ENCODE data around the gene CEP131.

The CEP131 gene

GRCh38 chr17:81143717-81144422 lies 78.9 kb downstream of the CEP131 start:
- TF ChIP-seq HDGF (IDR thresholded peaks at IDR 0.05; ENCODE audit: borderline replicate concordance) (no peak), SUZ12 (IDR thresholded peaks at IDR 0.05) (no peak), FOXM1 (IDR thresholded peaks at IDR 0.05; ENCODE audit: borderline replicate concordance) (no peak), LEF1 (IDR thresholded peaks at IDR 0.05; ENCODE audit: borderline replicate concordance) (no peak), CTBP1 (IDR thresholded peaks at IDR 0.05; ENCODE audit: borderline replicate concordance) (no peak)
- DNase-seq (ENCODE audit: extremely low spot score), result no peak
- ChIA-PET POLR2A (interaction anchor here (1.5 to 1.6 kb wide), 2 partner anchors 79 to 95 kb away, joined by 6 to 7 read pairs; partner anchors contain the start of genes CEP131, NDUFAF8 and TEPSIN), CTCF (interaction anchor here (1.4 to 2.3 kb wide), 4 partner anchors 49 to 97 kb away, joined by 4 to 9 read pairs (median 6); no protein-coding TSS in a partner anchor)

- CTCF ChIA-PET, result interaction anchor here (0.9 to 2.3 kb wide), 8 partner anchors 11 to 97 kb away, joined by 3 to 9 read pairs (median 4); no protein-coding TSS in a partner anchor
- no peak for TF ChIP-seq TARDBP (IDR thresholded peaks at IDR 0.05)
- POLR2A ChIA-PET, result interaction anchor here (1.5 kb wide), 1 partner anchor 95 kb away, joined by 6 read pairs; the partner anchor contains the start of genes NDUFAF8 and TEPSIN
- no peak for DNase-seq (ENCODE audit: extremely low spot score)
These were observed 79.6 kb downstream of the CEP131 start for GRCh38 chr17:81143200-81143527.

DNA sequence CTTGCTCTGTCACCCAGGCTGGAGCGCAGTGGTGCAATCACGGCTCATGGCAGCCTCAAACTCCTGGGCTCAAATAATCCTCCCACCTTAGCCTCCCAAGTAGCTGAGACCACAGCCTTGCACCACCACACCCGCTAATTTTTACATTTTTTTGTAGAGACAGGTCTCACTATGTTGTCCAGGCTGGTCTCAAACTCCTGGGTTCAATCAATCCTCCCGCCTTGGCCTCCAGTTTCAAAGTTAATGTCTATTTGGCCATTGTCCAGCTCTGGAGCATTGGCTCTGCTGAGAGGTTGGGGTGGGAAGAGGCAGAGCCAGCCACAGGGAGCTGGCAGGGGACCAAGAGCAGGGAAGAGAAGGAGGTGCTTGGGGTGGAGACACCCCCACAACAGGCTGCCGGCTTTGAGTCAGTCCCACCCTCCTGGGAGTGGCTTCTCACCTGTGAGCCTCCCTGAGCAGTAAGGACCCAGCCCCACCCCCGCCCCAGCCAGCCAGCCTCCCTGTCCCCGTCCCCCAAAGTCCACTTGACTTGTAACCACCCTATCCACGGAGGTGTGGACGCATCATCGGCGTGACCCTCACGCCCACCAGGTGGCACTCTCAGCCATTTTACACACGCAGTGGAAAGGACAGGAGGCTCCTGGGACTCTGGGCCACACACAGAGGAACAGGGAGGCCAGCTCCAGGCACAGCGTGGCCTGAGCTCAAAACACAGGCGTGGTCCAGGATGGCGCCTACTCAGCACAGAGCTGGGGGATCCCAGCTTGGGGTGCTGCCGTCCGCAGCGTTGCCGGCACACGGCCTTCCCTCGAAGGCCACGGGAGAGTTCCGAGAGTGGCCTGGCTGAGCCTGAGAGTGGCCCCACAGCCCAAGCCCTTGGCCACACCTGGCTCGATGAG lies 80.2 kb downstream of the CEP131 start:
- DNase-seq (ENCODE audit: extremely low spot score), result peak; percentile 85
- POLR2A ChIA-PET, result interaction anchor here (1.5 kb wide), 1 partner anchor 96 kb away, joined by 6 read pairs; the partner anchor contains the start of genes NDUFAF8 and TEPSIN
- CTCF ChIA-PET, result interaction anchor here (0.7 to 2.3 kb wide), 11 partner anchors 11 to 242 kb away, joined by 3 to 9 read pairs (median 3); no protein-coding TSS in a partner anchor
- TF ChIP-seq ELF4 (IDR thresholded peaks at IDR 0.05) (no peak), CTBP1 (IDR thresholded peaks at IDR 0.05; ENCODE audit: borderline replicate concordance) (no peak), L3MBTL2 (conservative IDR thresholded peaks at IDR 0.05) (no peak)

DNA sequence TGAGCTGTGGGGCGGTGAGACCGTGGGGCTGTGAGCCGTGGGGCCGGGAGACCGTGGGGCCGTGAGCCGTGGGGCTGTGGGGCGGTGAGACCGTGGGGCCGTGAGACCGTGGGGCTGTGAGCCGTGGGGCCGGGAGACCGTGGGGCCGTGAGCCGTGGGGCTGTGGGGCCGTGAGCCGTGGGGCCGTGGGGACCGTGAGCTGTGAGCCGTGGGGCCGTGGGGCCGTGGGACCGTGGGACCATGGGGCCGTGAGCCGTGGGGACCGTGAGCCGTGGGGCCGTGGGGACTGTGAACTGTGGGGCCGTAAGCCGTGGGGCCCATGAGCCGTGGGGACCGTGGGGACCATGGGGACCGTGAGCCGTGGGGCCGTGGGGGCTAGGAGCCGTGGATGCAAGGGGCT lies 82.1 kb downstream of the CEP131 start:
- ChIA-PET POLR2A (interaction anchor here (1.2 kb wide), 1 partner anchor 98 kb away, joined by 3 read pairs; the partner anchor contains the start of genes NDUFAF8 and TEPSIN), CTCF (interaction anchor here (1.0 kb wide), 1 partner anchor 50 kb away, joined by 3 read pairs; no protein-coding TSS in a partner anchor)
- TF ChIP-seq PKNOX1 (IDR thresholded peaks at IDR 0.05) (no peak), FOXK2 (IDR thresholded peaks at IDR 0.05) (no peak), SUZ12 (IDR thresholded peaks at IDR 0.05) (no peak), L3MBTL2 (conservative IDR thresholded peaks at IDR 0.05) (no peak), FOXA1 (IDR thresholded peaks at IDR 0.05) (no peak), ARNT (IDR thresholded peaks at IDR 0.05) (no peak), HDGF (IDR thresholded peaks at IDR 0.05; ENCODE audit: borderline replicate concordance) (no peak), CTBP1 (IDR thresholded peaks at IDR 0.05; ENCODE audit: borderline replicate concordance) (no peak), LEF1 (IDR thresholded peaks at IDR 0.05; ENCODE audit: borderline replicate concordance) (no peak), ZNF384 (IDR thresholded peaks at IDR 0.05) (no peak)
- DNase-seq (ENCODE audit: extremely low spot score), result no peak

GRCh38 chr17:81140018-81140417 lies 82.7 kb downstream of the CEP131 start:
- DNase-seq (ENCODE audit: extremely low spot score), result no peak
- CTCF ChIA-PET, result interaction anchor here (0.6 to 1.0 kb wide), 2 partner anchors 50 to 71 kb away, joined by 3 to 4 read pairs; no protein-coding TSS in a partner anchor
- POLR2A ChIA-PET, result interaction anchor here (1.2 kb wide), 1 partner anchor 99 kb away, joined by 3 read pairs; the partner anchor contains the start of genes NDUFAF8 and TEPSIN
- TF ChIP-seq CTBP1 (IDR thresholded peaks at IDR 0.05; ENCODE audit: borderline replicate concordance), result no peak
- no peak for TF ChIP-seq LEF1 (IDR thresholded peaks at IDR 0.05; ENCODE audit: borderline replicate concordance)
- no peak for TF ChIP-seq FOXK2 (IDR thresholded peaks at IDR 0.05)
- TF ChIP-seq ARNT (IDR thresholded peaks at IDR 0.05), result no peak
- no peak for TF ChIP-seq FOXM1 (IDR thresholded peaks at IDR 0.05; ENCODE audit: borderline replicate concordance)
- TF ChIP-seq FOXA1 (IDR thresholded peaks at IDR 0.05), result no peak
